HepG2 (cell line): ENCODE results near the gene ZMYND10. TPM values are rescaled to one million over a fixed set of nuclear protein-coding genes. Genes with fewer than 3 reads are reported as not detected.
A peak's percentile ranks its signal among the peaks of the same experiment; 100 is the strongest.

Experiments used
- AGO2 ChIP-seq: fragments of 200-400 bp; formaldehyde crosslinking; optimal IDR thresholded peaks from 2 replicates; pipeline ENCODE3; 2017; ENCODE audit warnings: mild to moderate bottlenecking, low read depth, low read length, moderate library complexity
- ARHGAP35 ChIP-seq: sonication (generic); formaldehyde crosslinking; IDR thresholded peaks from 2 replicates; pipeline ENCODE4 v1.9.0; 2022; ENCODE audit warnings: mild to moderate bottlenecking, inconsistent platforms, moderate library complexity, missing genetic modification reagents, borderline replicate concordance
- DPF2 ChIP-seq: sonication (generic); formaldehyde crosslinking; IDR thresholded peaks from 2 replicates; pipeline ENCODE4 v1.4.0; 2020; ENCODE audit warnings: mild to moderate bottlenecking, low read depth, missing genetic modification reagents, borderline replicate concordance
- GLI4 ChIP-seq: sonication (generic); formaldehyde crosslinking; IDR thresholded peaks from 2 replicates; pipeline ENCODE4 v1.5.1; 2020; ENCODE audit warnings: missing genetic modification reagents, mild to moderate bottlenecking, moderate library complexity, borderline replicate concordance
- HHEX ChIP-seq: IDR thresholded peaks from 2 replicates; pipeline ENCODE4 v1.6.1; 2016; ENCODE audit warnings: control low read depth
- MAZ ChIP-seq, 2 experiments: sonication (generic) in 1 of 2; formaldehyde crosslinking in 1 of 2; IDR thresholded peaks; 2 replicates each; pipeline versions ENCODE4 v1.5.0 to v1.6.1; 2012 to 2020; ENCODE audit warnings: low read depth in 2 of 2, mild to moderate bottlenecking in 2 of 2, borderline replicate concordance in 1 of 2, improper control_type of control experiment in 1 of 2, low read length in 1 of 2, missing genetic modification reagents in 1 of 2, moderate library complexity in 1 of 2
- MBNL3 ChIP-seq: fragments of 250-450 bp; sonication (Bioruptor Pico); conservative IDR thresholded peaks from 2 replicates; pipeline ENCODE4 v1.8.0; 2022; ENCODE audit warnings: mild to moderate bottlenecking, inconsistent platforms
- NR1H2 ChIP-seq: sonication (generic); formaldehyde crosslinking; IDR thresholded peaks from 2 replicates; pipeline ENCODE4 v1.8.1; 2022; ENCODE audit warnings: low read depth, missing genetic modification reagents, borderline replicate concordance
- NRL ChIP-seq: sonication (generic); formaldehyde crosslinking; IDR thresholded peaks from 2 replicates; pipeline ENCODE4 v1.5.0; 2020; ENCODE audit warnings: missing genetic modification reagents, mild to moderate bottlenecking, moderate library complexity, borderline replicate concordance
- RARA ChIP-seq: IDR thresholded peaks from 2 replicates; pipeline ENCODE4 v1.6.1; 2016; ENCODE audit warnings: missing genetic modification reagents, missing compliant biosample characterization
- RFX5 ChIP-seq: IDR thresholded peaks from 2 replicates; pipeline ENCODE4 v1.6.1; 2011; ENCODE audit warnings: low read depth, low read length, improper control_type of control experiment
- SP1 ChIP-seq, 2 experiments: fragments of 450-650 bp in 1 of 2; sonication (generic) in 1 of 2; formaldehyde crosslinking in 1 of 2; IDR thresholded peaks; 2 replicates each; pipeline versions ENCODE4 v1.4.0 to v1.6.1; 2016 to 2020; ENCODE audit warnings: missing genetic modification reagents in 1 of 2
- ZEB1 ChIP-seq: IDR thresholded peaks from 2 replicates; pipeline ENCODE4 v1.6.1; 2012; ENCODE audit warnings: mild to moderate bottlenecking, low read depth, inconsistent platforms; ENCODE audit not compliant: insufficient replicate concordance
- ZNF563 ChIP-seq: sonication (generic); formaldehyde crosslinking; IDR thresholded peaks from 2 replicates; pipeline ENCODE4 v1.8.0; 2022; ENCODE audit warnings: mild to moderate bottlenecking, moderate library complexity, missing genetic modification reagents
- ZSCAN30 ChIP-seq: sonication (generic); formaldehyde crosslinking; IDR thresholded peaks from 2 replicates; pipeline ENCODE4 v1.5.0; 2020; ENCODE audit warnings: mild to moderate bottlenecking, missing genetic modification reagents
- polyA plus RNA-seq, 8 experiments: library from polyadenylated mRNA; depleted of rRNA in 3 of 8; stranded (reverse) in 7 of 8; unstranded in 1 of 8; fragments of >200 nt; fragmentation: Illumina TruSeq in 4 of 8; extraction: Trizol in 4 of 8; gene quantifications; 2 replicates each; pipeline versions ENCODE4 v1.2.1 to v1.2.3, GENCODE V29; 2011 to 2016; ENCODE audit warnings: low read depth in 4 of 8, missing spikeins in 1 of 8, mixed read lengths in 1 of 8; ENCODE audit not compliant: insufficient read depth in 1 of 8
- total RNA-seq, 5 experiments: library from RNA; depleted of rRNA; stranded (reverse); fragments of >200 nt; fragmentation: Illumina TruSeq; extraction: Trizol; gene quantifications; 2 replicates each; pipeline ENCODE4 v1.2.3, GENCODE V29; 2016; ENCODE audit warnings: low read depth in 1 of 5
- TF ChIP-seq, protein P1 (sequence below): sonication (generic); formaldehyde crosslinking; IDR thresholded peaks from 2 replicates; pipeline ENCODE4 v1.4.0; 2020; ENCODE audit warnings: mild to moderate bottlenecking, missing genetic modification reagents, borderline replicate concordance
- TF ChIP-seq, protein P2 (sequence below): sonication (generic); formaldehyde crosslinking; IDR thresholded peaks from 2 replicates; pipeline ENCODE4 v1.8.0; 2022; ENCODE audit warnings: mild to moderate bottlenecking, missing genetic modification reagents; ENCODE audit not compliant: insufficient replicate concordance
- TF ChIP-seq, protein P3 (sequence below): sonication (generic); formaldehyde crosslinking; IDR thresholded peaks from 2 replicates; pipeline ENCODE4 v1.5.0; 2020; ENCODE audit warnings: mild to moderate bottlenecking, missing genetic modification reagents, borderline replicate concordance

Gene ZMYND10
- total and polyA plus RNA-seq, 2 of the 13 experiments (the other 11 are each of a cell fraction or from before 2014, with no cell fraction given), result 0.60 to 0.74 TPM

DNA sequence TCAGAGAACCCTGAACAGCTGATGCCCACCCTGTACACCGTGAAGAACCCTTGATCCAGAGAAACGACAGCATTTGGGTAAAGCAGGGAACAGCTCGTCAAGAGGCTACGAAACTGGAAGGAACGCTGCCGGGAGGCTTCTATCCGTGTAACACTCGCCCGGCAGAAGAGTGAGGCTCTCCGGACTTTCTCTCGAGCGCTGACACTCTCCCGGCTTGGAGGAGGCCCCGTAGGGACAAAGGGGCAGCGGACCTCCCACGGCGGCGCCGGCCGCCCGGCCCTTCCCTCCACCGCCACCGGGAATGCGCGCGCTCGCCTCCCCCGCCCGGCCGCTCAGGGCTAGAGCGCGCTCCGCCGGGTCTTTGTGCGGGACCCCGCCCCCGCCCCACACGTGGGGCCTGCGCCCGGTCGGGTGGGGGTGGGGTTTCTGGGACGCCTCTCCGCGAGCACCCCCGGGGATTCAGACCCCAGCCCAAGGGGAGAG, 24.6 kb downstream of the ZMYND10 start (continued):
- TF ChIP-seq, protein P1, sequence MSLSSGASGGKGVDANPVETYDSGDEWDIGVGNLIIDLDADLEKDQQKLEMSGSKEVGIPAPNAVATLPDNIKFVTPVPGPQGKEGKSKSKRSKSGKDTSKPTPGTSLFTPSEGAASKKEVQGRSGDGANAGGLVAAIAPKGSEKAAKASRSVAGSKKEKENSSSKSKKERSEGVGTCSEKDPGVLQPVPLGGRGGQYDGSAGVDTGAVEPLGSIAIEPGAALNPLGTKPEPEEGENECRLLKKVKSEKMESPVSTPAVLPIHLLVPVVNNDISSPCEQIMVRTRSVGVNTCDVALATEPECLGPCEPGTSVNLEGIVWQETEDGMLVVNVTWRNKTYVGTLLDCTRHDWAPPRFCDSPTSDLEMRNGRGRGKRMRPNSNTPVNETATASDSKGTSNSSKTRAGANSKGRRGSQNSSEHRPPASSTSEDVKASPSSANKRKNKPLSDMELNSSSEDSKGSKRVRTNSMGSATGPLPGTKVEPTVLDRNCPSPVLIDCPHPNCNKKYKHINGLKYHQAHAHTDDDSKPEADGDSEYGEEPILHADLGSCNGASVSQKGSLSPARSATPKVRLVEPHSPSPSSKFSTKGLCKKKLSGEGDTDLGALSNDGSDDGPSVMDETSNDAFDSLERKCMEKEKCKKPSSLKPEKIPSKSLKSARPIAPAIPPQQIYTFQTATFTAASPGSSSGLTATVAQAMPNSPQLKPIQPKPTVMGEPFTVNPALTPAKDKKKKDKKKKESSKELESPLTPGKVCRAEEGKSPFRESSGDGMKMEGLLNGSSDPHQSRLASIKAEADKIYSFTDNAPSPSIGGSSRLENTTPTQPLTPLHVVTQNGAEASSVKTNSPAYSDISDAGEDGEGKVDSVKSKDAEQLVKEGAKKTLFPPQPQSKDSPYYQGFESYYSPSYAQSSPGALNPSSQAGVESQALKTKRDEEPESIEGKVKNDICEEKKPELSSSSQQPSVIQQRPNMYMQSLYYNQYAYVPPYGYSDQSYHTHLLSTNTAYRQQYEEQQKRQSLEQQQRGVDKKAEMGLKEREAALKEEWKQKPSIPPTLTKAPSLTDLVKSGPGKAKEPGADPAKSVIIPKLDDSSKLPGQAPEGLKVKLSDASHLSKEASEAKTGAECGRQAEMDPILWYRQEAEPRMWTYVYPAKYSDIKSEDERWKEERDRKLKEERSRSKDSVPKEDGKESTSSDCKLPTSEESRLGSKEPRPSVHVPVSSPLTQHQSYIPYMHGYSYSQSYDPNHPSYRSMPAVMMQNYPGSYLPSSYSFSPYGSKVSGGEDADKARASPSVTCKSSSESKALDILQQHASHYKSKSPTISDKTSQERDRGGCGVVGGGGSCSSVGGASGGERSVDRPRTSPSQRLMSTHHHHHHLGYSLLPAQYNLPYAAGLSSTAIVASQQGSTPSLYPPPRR (CRISPR knock-in tag), result 0 out of 2 replicates have a peak, but pooled peaks have one; percentile 39
- no peak for TF ChIP-seq ZSCAN30 (CRISPR knock-in tag)
- no peak for TF ChIP-seq RARA
- no peak for TF ChIP-seq HHEX (CRISPR knock-in tag)
- TF ChIP-seq RFX5, result no peak
- TF ChIP-seq ZEB1, result peak; percentile 16
- TF ChIP-seq NR1H2 (CRISPR knock-in tag), result 0 out of 2 replicates have a peak, but pooled peaks have one; percentile 30
- peak; percentile 77 for TF ChIP-seq MAZ (IDR thresholded peaks at IDR 0.05; ENCODE audit: borderline replicate concordance, low read depth, low read length)
- TF ChIP-seq MAZ (CRISPR knock-in tag; IDR thresholded peaks at IDR 0.05; ENCODE audit: low read depth), result peak; percentile 89; the same call in 1 of the 2 replicates
- peak; percentile 54 for TF ChIP-seq AGO2
- TF ChIP-seq DPF2, result no peak
- TF ChIP-seq ARHGAP35, result 0 out of 2 replicates have a peak, but pooled peaks have one; percentile 47
- peak; percentile 79 for TF ChIP-seq ZNF563 (CRISPR knock-in tag)
- TF ChIP-seq, protein P2, sequence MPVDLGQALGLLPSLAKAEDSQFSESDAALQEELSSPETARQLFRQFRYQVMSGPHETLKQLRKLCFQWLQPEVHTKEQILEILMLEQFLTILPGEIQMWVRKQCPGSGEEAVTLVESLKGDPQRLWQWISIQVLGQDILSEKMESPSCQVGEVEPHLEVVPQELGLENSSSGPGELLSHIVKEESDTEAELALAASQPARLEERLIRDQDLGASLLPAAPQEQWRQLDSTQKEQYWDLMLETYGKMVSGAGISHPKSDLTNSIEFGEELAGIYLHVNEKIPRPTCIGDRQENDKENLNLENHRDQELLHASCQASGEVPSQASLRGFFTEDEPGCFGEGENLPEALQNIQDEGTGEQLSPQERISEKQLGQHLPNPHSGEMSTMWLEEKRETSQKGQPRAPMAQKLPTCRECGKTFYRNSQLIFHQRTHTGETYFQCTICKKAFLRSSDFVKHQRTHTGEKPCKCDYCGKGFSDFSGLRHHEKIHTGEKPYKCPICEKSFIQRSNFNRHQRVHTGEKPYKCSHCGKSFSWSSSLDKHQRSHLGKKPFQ, result no peak
- no peak for TF ChIP-seq SP1 (IDR thresholded peaks at IDR 0.05)
- no peak for TF ChIP-seq SP1 (CRISPR knock-in tag; IDR thresholded peaks at IDR 0.05)
- TF ChIP-seq, protein P3, sequence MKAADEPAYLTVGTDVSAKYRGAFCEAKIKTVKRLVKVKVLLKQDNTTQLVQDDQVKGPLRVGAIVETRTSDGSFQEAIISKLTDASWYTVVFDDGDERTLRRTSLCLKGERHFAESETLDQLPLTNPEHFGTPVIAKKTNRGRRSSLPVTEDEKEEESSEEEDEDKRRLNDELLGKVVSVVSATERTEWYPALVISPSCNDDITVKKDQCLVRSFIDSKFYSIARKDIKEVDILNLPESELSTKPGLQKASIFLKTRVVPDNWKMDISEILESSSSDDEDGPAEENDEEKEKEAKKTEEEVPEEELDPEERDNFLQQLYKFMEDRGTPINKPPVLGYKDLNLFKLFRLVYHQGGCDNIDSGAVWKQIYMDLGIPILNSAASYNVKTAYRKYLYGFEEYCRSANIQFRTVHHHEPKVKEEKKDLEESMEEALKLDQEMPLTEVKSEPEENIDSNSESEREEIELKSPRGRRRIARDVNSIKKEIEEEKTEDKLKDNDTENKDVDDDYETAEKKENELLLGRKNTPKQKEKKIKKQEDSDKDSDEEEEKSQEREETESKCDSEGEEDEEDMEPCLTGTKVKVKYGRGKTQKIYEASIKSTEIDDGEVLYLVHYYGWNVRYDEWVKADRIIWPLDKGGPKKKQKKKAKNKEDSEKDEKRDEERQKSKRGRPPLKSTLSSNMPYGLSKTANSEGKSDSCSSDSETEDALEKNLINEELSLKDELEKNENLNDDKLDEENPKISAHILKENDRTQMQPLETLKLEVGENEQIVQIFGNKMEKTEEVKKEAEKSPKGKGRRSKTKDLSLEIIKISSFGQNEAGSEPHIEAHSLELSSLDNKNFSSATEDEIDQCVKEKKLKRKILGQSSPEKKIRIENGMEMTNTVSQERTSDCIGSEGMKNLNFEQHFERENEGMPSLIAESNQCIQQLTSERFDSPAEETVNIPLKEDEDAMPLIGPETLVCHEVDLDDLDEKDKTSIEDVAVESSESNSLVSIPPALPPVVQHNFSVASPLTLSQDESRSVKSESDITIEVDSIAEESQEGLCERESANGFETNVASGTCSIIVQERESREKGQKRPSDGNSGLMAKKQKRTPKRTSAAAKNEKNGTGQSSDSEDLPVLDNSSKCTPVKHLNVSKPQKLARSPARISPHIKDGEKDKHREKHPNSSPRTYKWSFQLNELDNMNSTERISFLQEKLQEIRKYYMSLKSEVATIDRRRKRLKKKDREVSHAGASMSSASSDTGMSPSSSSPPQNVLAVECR (CRISPR knock-in tag), result peak; percentile 77
- TF ChIP-seq GLI4 (CRISPR knock-in tag), result 0 out of 2 replicates have a peak, but pooled peaks have one; percentile 58
- no peak for TF ChIP-seq NRL
- TF ChIP-seq MBNL3 (CRISPR knock-in tag), result no peak
